BLaER1 treated with 17β-estradiol and CSF1 and Interleukin-3, amounts not matched to agents 10 nM and 100 nM (cell line): ENCODE measurements around the gene MBL2.

ENCODE experiments used
- H3K27ac ChIP-seq, 11 experiments: shearing (Covaris generic); formaldehyde crosslinking; 2 replicates each; pipeline ENCODE4 v1.8.1; 2022
- H3K27me3 ChIP-seq, 11 experiments: shearing (Covaris generic); formaldehyde crosslinking; 2 replicates each; pipeline ENCODE4 v1.8.1; 2022
- H3K36me3 ChIP-seq, 11 experiments: shearing (Covaris generic); formaldehyde crosslinking; 2 replicates each; pipeline ENCODE4 v1.8.1; 2022
- H3K4me1 ChIP-seq, 10 experiments: shearing (Covaris generic); formaldehyde crosslinking; 2 replicates each; pipeline ENCODE4 v1.8.1; 2022
- H3K4me2 ChIP-seq, 11 experiments: shearing (Covaris generic); formaldehyde crosslinking; 2 replicates each; pipeline ENCODE4 v1.8.1; 2022
- H3K4me3 ChIP-seq, 10 experiments: shearing (Covaris generic); formaldehyde crosslinking; 2 replicates each; pipeline ENCODE4 v1.8.1; 2022
- H3K9ac ChIP-seq, 11 experiments: shearing (Covaris generic); formaldehyde crosslinking; 2 replicates each; pipeline ENCODE4 v1.8.1; 2022
- H3K9me3 ChIP-seq, 11 experiments: shearing (Covaris generic); formaldehyde crosslinking; replicated peaks in 1 of 11; 2 replicates each; pipeline ENCODE4 v1.8.1; 2022
- H4K20me1 ChIP-seq, 11 experiments: shearing (Covaris generic); formaldehyde crosslinking; 2 replicates each; pipeline ENCODE4 v1.8.1; 2022
- Cebpa-rat ChIP-seq, 11 experiments: shearing (Covaris generic); IDR thresholded peaks; 2 replicates each; pipeline ENCODE4 v1.8.1; 2022

The MBL2 gene

DNA sequence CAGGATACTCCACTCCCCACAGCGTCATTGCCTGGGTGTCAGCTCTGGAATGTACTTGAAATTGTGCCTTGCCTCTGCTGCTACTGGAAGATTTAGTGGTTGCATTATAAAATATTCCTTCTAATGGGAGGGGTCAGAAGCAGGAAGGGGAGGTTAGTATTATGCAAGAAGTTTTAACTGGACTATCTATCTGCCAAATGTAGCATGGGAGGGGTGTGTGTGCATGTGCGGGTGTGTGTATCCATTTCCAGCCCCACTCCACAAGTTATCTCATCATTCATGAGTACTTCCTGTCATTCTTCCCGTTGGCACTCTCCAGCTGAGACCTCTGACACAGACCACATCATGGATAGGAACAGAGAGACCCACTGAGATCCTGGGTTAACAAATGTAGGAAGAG, 13.4 kb downstream of the MBL2 start:
- Histone ChIP-seq H3K27me3 (no peaks in the 10 kb centered on the region), H4K20me1 (no peaks in the 10 kb centered on the region), H3K36me3 (no peaks in the 10 kb centered on the region), H3K9ac (peak overlapping the region in 4 of 11 experiments; percentile 14 to 49 (median 21); a peak in 6 of 22 replicates), H3K4me2 (peak overlapping the region; percentile 52 to 89 (median 82)), H3K4me1 (peaks cover 54 to 70% (median 62%) of the 10 kb centered on the region in 10 experiments), H3K27ac (peak overlapping the region in 9 of 11 experiments; percentile 12 to 96 (median 55); a peak in 14 of 22 replicates), H3K4me3 (peak overlapping the region in 3 of 10 experiments; percentile 8 to 15 (median 11); a peak in 2 of 20 replicates), H3K9me3 (peaks cover 0 to 15% (median 0%) of the 10 kb centered on the region in 11 experiments; a peak in 7 of 22 replicates)
- no peak for TF ChIP-seq Cebpa-rat (IDR thresholded peaks at IDR 0.05)

DNA sequence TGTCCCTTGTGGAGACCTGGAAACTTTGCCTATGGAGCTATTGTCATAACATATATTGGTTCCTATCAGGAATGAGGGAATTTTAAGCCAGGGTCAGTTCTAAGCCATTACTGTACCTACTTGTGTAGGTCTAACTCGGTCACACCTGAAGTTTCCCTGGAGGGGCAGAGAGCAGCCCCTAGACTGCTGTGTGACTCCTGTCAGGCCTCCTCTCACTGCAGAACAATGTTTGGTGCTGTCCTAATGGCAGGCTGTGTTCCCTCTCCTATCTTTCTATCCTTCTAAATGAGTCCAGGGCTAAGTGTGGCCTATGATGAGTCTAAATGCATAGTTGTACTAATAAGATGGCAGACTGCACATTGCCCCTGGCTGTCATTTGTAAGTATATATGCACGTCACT, 14.2 kb downstream of the MBL2 start:
- Histone ChIP-seq H3K4me2 (peak overlapping the region; percentile 52 to 89 (median 82)), H3K9me3 (peaks cover 0 to 15% (median 0%) of the 10 kb centered on the region in 11 experiments; a peak in 7 of 22 replicates)
- no peak for TF ChIP-seq Cebpa-rat (IDR thresholded peaks at IDR 0.05)

DNA sequence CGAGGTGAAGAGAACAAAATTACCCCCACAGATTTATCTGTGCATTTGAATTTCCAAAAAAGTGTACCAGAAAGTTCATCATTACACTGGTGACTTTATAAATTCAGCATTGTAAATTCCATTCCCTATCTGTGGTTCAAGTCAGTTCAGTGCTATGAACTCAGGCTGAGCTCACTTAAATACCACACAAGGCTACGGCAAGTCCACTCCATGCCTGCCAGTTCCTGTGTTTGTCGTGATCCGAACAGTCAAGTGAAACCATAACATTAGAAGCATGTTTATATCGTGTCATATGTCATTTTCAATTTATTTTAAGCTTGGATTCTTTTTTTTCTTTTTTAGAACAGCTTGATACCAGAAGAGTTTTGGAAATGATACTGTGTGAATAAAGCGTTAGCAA, 14.8 kb downstream of the MBL2 start:
- peak overlapping the region in 2 of 11 experiments; percentile 8 to 57; a peak in 1 of 22 replicates for H3K9ac ChIP-seq
- H4K20me1 ChIP-seq: peaks cover 0 to 3% (median 0%) of the 10 kb centered on the region in 11 experiments; a peak in 1 of 22 replicates
- 0 out of 20 replicates have a peak overlapping the region, but pooled peaks of 2 of the 10 experiments have one; percentile 5 to 16 for H3K4me3 ChIP-seq
- peak overlapping the region; percentile 62 to 89 (median 82); a peak in 21 of 22 replicates for H3K4me2 ChIP-seq
- peaks cover 0 to under 1% (median under 1%) of the 10 kb centered on the region in 11 experiments; a peak in 4 of 22 replicates for H3K36me3 ChIP-seq
- H3K4me1 ChIP-seq: peaks cover 63 to 84% (median 75%) of the 10 kb centered on the region in 10 experiments
- H3K9me3 ChIP-seq: peaks cover 0 to 15% (median under 1%) of the 10 kb centered on the region in 11 experiments; a peak in 7 of 22 replicates
- no peaks in the 10 kb centered on the region for H3K27me3 ChIP-seq
- H3K27ac ChIP-seq: peak overlapping the region; percentile 36 to 96 (median 89); a peak in 18 of 22 replicates
- TF ChIP-seq Cebpa-rat (IDR thresholded peaks at IDR 0.05): no peak

More for the DNA sequence above, 14.2 kb downstream of the MBL2 start:
- H3K27ac ChIP-seq: peak overlapping the region in 8 of 11 experiments; percentile 83 to 96 (median 94); a peak in 14 of 22 replicates
- H3K36me3 ChIP-seq: no peaks in the 10 kb centered on the region
- H3K27me3 ChIP-seq: no peaks in the 10 kb centered on the region
- no peak overlapping the region for H3K9ac ChIP-seq
- peaks cover 57 to 78% (median 68%) of the 10 kb centered on the region in 10 experiments for H3K4me1 ChIP-seq
- H4K20me1 ChIP-seq: no peaks in the 10 kb centered on the region
- no peak overlapping the region for H3K4me3 ChIP-seq

DNA sequence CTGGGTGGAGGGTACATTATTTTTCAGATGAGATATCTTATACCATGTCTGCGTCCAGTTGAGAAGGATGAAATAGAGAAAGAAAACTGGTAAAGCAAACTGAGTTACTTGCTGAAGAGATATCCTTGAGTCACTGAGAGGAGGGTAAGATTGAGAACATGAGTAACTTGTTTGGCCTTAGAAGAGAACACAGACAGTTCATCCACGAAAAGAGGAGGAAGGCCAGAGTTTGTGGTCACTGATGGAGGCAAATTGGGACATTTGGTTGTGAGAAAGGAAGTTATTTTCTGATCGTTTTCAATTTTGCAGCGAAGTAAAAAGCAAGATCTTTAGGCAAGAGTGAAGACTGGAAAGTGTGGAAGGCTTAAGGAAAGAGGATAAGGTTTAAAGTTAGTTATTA, 15.6 kb downstream of the MBL2 start:
- Histone ChIP-seq H4K20me1 (peaks cover 0 to 11% (median 0%) of the 10 kb centered on the region in 11 experiments; a peak in 1 of 22 replicates), H3K4me3 (peak overlapping the region in 4 of 10 experiments; percentile 5 to 36 (median 12); a peak in 3 of 20 replicates), H3K27ac (peak overlapping the region; percentile 36 to 96 (median 89); a peak in 21 of 22 replicates), H3K4me2 (peak overlapping the region; percentile 62 to 89 (median 82)), H3K27me3 (no peaks in the 10 kb centered on the region), H3K9ac (peak overlapping the region in 7 of 11 experiments; percentile 5 to 85 (median 46); a peak in 8 of 22 replicates), H3K4me1 (peaks cover 71 to 90% (median 77%) of the 10 kb centered on the region in 10 experiments), H3K36me3 (peaks cover 0 to 9% (median 6%) of the 10 kb centered on the region in 11 experiments; a peak in 11 of 22 replicates), H3K9me3 (peaks cover 0 to 21% (median 9%) of the 10 kb centered on the region in 11 experiments; a peak in 14 of 22 replicates)
- TF ChIP-seq Cebpa-rat (IDR thresholded peaks at IDR 0.05): no peak

DNA sequence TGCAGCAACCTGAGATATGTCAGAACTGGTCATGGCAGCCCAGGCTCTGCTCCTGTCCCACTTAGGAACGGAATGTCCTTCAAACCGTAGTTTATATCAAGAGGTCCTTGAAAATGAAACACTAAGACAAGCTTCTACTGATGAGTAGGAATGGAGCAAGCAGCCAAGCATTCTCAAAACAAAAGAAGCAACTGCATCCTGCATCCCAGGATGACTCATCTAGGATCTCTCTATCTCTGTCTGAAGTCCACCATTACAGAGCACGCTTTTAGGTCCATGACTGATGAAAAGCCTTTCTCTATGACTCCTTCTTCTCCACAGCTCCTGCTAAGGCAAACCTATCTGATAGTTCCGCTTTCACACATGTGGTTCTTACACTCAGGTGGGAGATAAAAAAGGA, 16.3 kb downstream of the MBL2 start:
- Histone ChIP-seq H3K4me3 (peak overlapping the region in 4 of 10 experiments; percentile 3 to 36 (median 10); a peak in 2 of 20 replicates), H3K36me3 (peaks cover 0 to 16% (median 12%) of the 10 kb centered on the region in 11 experiments; a peak in 14 of 22 replicates)
- no peak for TF ChIP-seq Cebpa-rat (IDR thresholded peaks at IDR 0.05)

DNA sequence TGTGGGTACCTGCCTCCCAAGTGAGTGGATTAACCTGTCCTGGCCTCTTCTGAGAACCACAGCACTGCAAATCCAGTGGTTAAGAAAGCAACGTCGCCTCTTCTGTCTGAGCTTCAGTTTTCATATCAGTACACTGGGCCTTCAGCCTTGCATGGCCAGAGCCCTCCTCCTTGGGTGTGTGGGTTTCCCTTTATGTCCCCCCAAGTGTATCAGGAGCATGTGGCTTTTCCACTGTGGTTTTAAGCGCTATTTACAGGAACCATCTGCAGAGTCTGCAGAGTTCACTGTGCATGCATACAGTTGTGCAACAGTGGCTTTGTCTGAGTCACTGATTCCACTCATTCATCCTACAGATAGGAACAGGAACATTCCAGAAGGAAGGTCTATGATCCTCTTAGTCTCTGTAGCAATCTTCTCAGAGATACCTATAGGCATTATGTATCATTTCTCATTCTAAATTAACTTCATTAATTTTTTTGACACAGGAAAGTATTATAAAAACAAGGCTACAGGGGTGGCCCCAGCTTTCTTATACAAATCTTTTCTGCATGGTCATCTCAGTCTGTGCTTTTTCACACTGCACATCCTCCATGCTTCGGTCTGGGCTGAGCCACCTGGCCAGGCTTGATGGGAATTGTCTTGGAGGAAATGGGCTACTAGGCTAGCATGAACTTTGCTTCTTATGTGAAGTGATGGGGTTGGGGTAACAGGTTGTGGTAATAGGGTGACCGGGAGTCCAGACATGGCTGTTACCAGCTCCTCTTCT, 17.1 kb downstream of the MBL2 start:
- H4K20me1 ChIP-seq: peaks cover 0 to 17% (median 0%) of the 10 kb centered on the region in 11 experiments; a peak in 1 of 22 replicates
- peak overlapping the region; percentile 66 to 85 (median 81) for H3K9ac ChIP-seq
- TF ChIP-seq Cebpa-rat (IDR thresholded peaks at IDR 0.05): peak; percentile 83 to 99 (median 97)
- no peaks in the 10 kb centered on the region for H3K27me3 ChIP-seq
- H3K4me3 ChIP-seq: peak overlapping the region; percentile 25 to 72 (median 60); a peak in 18 of 20 replicates
- peaks cover 0 to 24% (median 20%) of the 10 kb centered on the region in 11 experiments; a peak in 15 of 22 replicates for H3K36me3 ChIP-seq
- peak overlapping the region; percentile 77 to 96 (median 89) for H3K27ac ChIP-seq
- peaks cover 69 to 97% (median 79%) of the 10 kb centered on the region in 10 experiments for H3K4me1 ChIP-seq
- peaks cover 0 to 26% (median 24%) of the 10 kb centered on the region in 11 experiments; a peak in 16 of 22 replicates for H3K9me3 ChIP-seq
- peak overlapping the region; percentile 62 to 89 (median 82) for H3K4me2 ChIP-seq

More for the DNA sequence above, 16.3 kb downstream of the MBL2 start:
- Histone ChIP-seq H3K27ac (peak overlapping the region; percentile 36 to 96 (median 89); a peak in 21 of 22 replicates), H3K9me3 (peaks cover 0 to 24% (median 16%) of the 10 kb centered on the region in 11 experiments; a peak in 15 of 22 replicates), H3K4me2 (peak overlapping the region; percentile 62 to 89 (median 82)), H3K9ac (peak overlapping the region in 8 of 11 experiments; percentile 9 to 85 (median 66); a peak in 11 of 22 replicates), H4K20me1 (peaks cover 0 to 17% (median 0%) of the 10 kb centered on the region in 11 experiments; a peak in 1 of 22 replicates), H3K4me1 (peaks cover 76 to 92% (median 79%) of the 10 kb centered on the region in 10 experiments), H3K27me3 (no peaks in the 10 kb centered on the region)

DNA sequence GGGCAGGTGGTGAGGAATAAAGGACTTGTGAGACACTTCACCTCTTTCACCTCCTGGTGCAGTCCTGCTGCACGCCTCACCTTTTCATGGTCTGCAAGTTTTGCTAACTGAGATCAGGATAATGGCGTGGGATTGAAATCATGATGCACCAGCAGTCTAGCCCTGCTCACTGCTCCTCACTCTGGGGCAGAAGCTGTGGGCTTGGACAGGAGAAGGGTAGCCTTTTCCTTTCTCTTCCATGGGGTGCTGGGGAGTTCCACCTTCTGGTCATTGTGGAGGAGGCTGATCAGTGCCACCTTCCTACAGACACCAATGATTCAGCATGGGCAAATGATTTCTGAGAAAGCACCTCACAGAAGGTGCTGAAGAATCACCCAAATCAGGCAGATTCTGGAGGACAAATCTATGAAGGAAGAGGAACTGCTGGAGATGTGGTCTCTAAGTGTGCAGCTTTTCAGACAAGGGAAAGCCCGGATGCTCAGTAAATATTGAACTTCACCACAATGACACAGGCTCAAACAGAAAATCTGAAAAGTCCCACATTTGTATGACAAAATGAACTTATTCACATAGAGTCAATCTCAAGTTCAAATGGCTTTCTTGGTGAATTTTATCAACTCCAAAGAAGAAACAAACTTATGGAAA, 19.7 kb downstream of the MBL2 start:
- no peak for TF ChIP-seq Cebpa-rat (IDR thresholded peaks at IDR 0.05)
- Histone ChIP-seq H3K4me2 (peak overlapping the region; percentile 59 to 89 (median 82)), H3K27ac (peak overlapping the region in 9 of 11 experiments; percentile 9 to 96 (median 94); a peak in 16 of 22 replicates), H4K20me1 (peaks cover 0 to 21% (median 0%) of the 10 kb centered on the region in 11 experiments; a peak in 2 of 22 replicates), H3K9ac (peak overlapping the region in 7 of 11 experiments; percentile 2 to 85 (median 40); a peak in 7 of 22 replicates), H3K27me3 (no peaks in the 10 kb centered on the region), H3K9me3 (peaks cover 0 to 46% (median 36%) of the 10 kb centered on the region in 11 experiments; a peak in 17 of 22 replicates), H3K4me3 (peak overlapping the region in 8 of 10 experiments; percentile 51 to 72 (median 62); a peak in 16 of 20 replicates), H3K36me3 (peaks cover 0 to 48% (median 28%) of the 10 kb centered on the region in 11 experiments; a peak in 15 of 22 replicates), H3K4me1 (peaks cover 56 to 92% (median 65%) of the 10 kb centered on the region in 10 experiments)
